ENCODE measurements around the gene PLXNA2.

DNA sequence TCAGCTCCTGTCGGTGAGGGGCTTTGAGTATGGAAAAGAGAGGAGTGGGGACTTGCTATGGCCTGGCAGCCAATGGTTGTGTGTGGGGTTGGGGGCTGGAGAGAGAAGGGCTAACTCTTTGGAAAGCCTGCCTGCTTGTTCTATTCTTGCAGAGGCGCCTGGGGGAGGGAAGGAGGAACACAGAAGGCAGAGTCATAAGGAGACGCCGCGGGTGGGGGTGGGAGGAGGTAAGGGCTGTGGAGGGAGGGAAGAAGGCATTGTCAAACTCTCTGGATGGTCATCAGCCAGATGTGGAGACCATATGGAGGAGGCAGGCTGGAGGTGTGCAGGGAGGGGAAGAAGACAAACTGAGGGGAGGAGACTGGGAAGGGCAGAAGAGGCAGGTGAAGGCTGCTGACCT, 70.0 kb downstream of the PLXNA2 start:
- TF ChIP-seq, protein P1, sequence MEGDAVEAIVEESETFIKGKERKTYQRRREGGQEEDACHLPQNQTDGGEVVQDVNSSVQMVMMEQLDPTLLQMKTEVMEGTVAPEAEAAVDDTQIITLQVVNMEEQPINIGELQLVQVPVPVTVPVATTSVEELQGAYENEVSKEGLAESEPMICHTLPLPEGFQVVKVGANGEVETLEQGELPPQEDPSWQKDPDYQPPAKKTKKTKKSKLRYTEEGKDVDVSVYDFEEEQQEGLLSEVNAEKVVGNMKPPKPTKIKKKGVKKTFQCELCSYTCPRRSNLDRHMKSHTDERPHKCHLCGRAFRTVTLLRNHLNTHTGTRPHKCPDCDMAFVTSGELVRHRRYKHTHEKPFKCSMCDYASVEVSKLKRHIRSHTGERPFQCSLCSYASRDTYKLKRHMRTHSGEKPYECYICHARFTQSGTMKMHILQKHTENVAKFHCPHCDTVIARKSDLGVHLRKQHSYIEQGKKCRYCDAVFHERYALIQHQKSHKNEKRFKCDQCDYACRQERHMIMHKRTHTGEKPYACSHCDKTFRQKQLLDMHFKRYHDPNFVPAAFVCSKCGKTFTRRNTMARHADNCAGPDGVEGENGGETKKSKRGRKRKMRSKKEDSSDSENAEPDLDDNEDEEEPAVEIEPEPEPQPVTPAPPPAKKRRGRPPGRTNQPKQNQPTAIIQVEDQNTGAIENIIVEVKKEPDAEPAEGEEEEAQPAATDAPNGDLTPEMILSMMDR (IDR thresholded peaks at IDR 0.05) = no peak
- no peak for TF ChIP-seq EZH2 (IDR thresholded peaks at IDR 0.05; ENCODE audit: borderline replicate concordance, insufficient read depth, low read depth, low read length, poor library complexity, severe bottlenecking)
